Suppressor macrophage (primary cell): ENCODE measurements around the gene RPL35A.
"Not testable (repeated sequence)": the region's sequence is repeated elsewhere in the genome, so short reads cannot be mapped to it uniquely, and the experiment has no call there.

ENCODE experiments used
- DNase-seq, 4 experiments: peaks; one replicate each; pipeline ENCODE4 v3.0.0-alpha.2; 2020 to 2022
- total RNA-seq, 17 experiments: gene quantifications; one replicate each; lab custom pipeline; 2026; ENCODE audit warnings: mixed read lengths in 6 of 17, inconsistent platforms in 3 of 17; lab: John Stamatoyannopoulos, UW

Gene RPL35A
- total RNA-seq = 87.9 to 196 (median 151) reads per million in 17 experiments

- peak; percentile 94 to 98 (median 96) for DNase-seq
These were observed at the start of gene RPL35A for GRCh38 chr3:197949778-197950676. RPL35A (plus strand) TSS chr3:197950190; CDS start chr3:197950968, 778 bp downstream.

GRCh38 chr3:197901626-197902025, 48.4 kb upstream of the RPL35A start:
- DNase-seq = no peak

GRCh38 chr3:197906023-197906849, 43.8 kb upstream of the RPL35A start:
- DNase-seq = peak; percentile 85 to 93 (median 90)

- no peak for DNase-seq
These were observed 43.2 kb upstream of the RPL35A start for GRCh38 chr3:197906850-197907187.

- no peak for DNase-seq
These were observed 42.8 kb upstream of the RPL35A start for GRCh38 chr3:197907196-197907595.

GRCh38 chr3:197908550-197908949, 41.4 kb upstream of the RPL35A start:
- DNase-seq = not testable (repeated sequence)

GRCh38 chr3:197908957-197909701, 40.9 kb upstream of the RPL35A start:
- no peak for DNase-seq

GRCh38 chr3:197912741-197913476, 37.1 kb upstream of the RPL35A start:
- no peak for DNase-seq

- no peak for DNase-seq
These were observed 36.2 kb upstream of the RPL35A start for GRCh38 chr3:197913641-197914380.

- not testable (repeated sequence) for DNase-seq
These were observed 28.3 kb upstream of the RPL35A start for GRCh38 chr3:197921429-197922275.

GRCh38 chr3:197926418-197926817, 23.6 kb upstream of the RPL35A start:
- peak in 1 of 4 experiments; percentile 6 for DNase-seq

GRCh38 chr3:197927578-197927977, 22.4 kb upstream of the RPL35A start:
- not testable (repeated sequence) for DNase-seq

GRCh38 chr3:197936819-197937384, 13.1 kb upstream of the RPL35A start:
- DNase-seq = no peak

- no peak for DNase-seq
These were observed 9.1 kb upstream of the RPL35A start for GRCh38 chr3:197940745-197941384.

GRCh38 chr3:197942956-197943556, 6.9 kb upstream of the RPL35A start:
- peak; percentile 36 to 57 (median 45) for DNase-seq

- DNase-seq = no peak
These were observed 706 bp upstream of the RPL35A start for GRCh38 chr3:197949191-197949777.

- no peak for DNase-seq
These were observed 679 bp downstream of the RPL35A start for GRCh38 chr3:197950677-197951061.

GRCh38 chr3:197951392-197951990, 1.5 kb downstream of the RPL35A start:
- no peak for DNase-seq
